Transverse colon (tissue), 4 donors: ENCODE measurements around the gene CARD10. TPM values are rescaled to one million over a fixed set of nuclear protein-coding genes. Genes with fewer than 3 reads are reported as not detected.

Experiments
- DNase-seq: peaks from one replicate; pipeline ENCODE4 v3.0.0-alpha.2; 2019
- H3K27ac ChIP-seq, 4 donors: fragments of 200-600 bp; sonication (generic); 2 replicates each; pipeline ENCODE4 v1.5.1; 2016 to 2018; ENCODE audit warnings: inconsistent platforms in 4 of 4
- H3K27me3 ChIP-seq: fragments of 200-600 bp; sonication (generic); 2 replicates; pipeline ENCODE4 v1.5.1; 2017; ENCODE audit warnings: inconsistent platforms
- H3K36me3 ChIP-seq, 4 donors: fragments of 200-600 bp; sonication (generic); 2 replicates each; pipeline ENCODE4 v1.5.1; 2017 to 2019; ENCODE audit warnings: inconsistent platforms in 4 of 4
- H3K4me1 ChIP-seq, 4 donors: fragments of 200-600 bp; sonication (generic); 2 replicates each; pipeline ENCODE4 v1.5.1; 2017 to 2020; ENCODE audit warnings: inconsistent platforms in 4 of 4
- H3K4me3 ChIP-seq, 4 donors: fragments of 200-600 bp; sonication (generic); 1 replicate in 1 of 4; 2 replicates in 3 of 4; pipeline versions ENCODE4 v1.5.1 to v1.6.1; 2017 to 2019; ENCODE audit warnings: inconsistent platforms in 4 of 4
- H3K9me3 ChIP-seq, 2 donors: fragments of 200-600 bp; sonication (generic); 2 replicates each; pipeline ENCODE4 v1.5.1; 2017 to 2019; ENCODE audit warnings: inconsistent platforms in 2 of 2
- CTCF ChIP-seq, 5 experiments: fragments of 200-600 bp in 3 of 5; fragments of 450-650 bp in 2 of 5; sonication (generic) in 3 of 5; IDR thresholded peaks; 1 replicate in 2 of 5; 2 replicates in 3 of 5; pipeline ENCODE4 v1.5.1; 2016 to 2017; ENCODE audit warnings: antibody characterized with exemption in 5 of 5, inconsistent platforms in 3 of 5, mild to moderate bottlenecking in 2 of 5, moderate library complexity in 1 of 5
- EP300 ChIP-seq: sonication (generic); formaldehyde crosslinking; IDR thresholded peaks from one replicate; pipeline ENCODE4 v1.6.1; 2017; ENCODE audit warnings: antibody characterized with exemption, low read depth
- POLR2A ChIP-seq: fragments of 450-650 bp; IDR thresholded peaks from one replicate; pipeline ENCODE4 v1.6.1; 2016; ENCODE audit warnings: antibody characterized with exemption, mild to moderate bottlenecking, moderate library complexity
- POLR2AphosphoS5 ChIP-seq, 3 donors: sonication (generic); formaldehyde crosslinking; IDR thresholded peaks; one replicate each; pipeline ENCODE4 v1.6.1; 2016; ENCODE audit warnings: antibody characterized with exemption in 3 of 3
- WGBS, 2 donors: methylation state at CpG; one replicate each; pipeline ENCODE4 v1.1.5; 2018; ENCODE audit warnings: low coverage in 1 of 2; 5-methylcytosine and 5-hydroxymethylcytosine counted together
- in situ Hi-C, 4 donors: fragments of 200-750 bp; cut with MboI; loops; one replicate each; pipeline versions ENCODE4 v1.15.0 to v1.15.1; 2017; ENCODE audit warnings: low sequenced_read_pairs in 3 of 4, low pct_ligation_motif_present in 1 of 4, low pct_unique_long_range_greater_than_20kb in 1 of 4
- intact Hi-C: fragments of 100-400 bp; cut with DNase I; formaldehyde crosslinking; loops from one replicate; pipeline ENCODE4 v1.15.1; 2023; ENCODE audit warnings: low total_unique reads
- total RNA-seq, 4 donors: library from RNA; depleted of rRNA; stranded (reverse); fragments of >200 nt; gene quantifications; one replicate each; pipeline ENCODE4 v1.1.0, GENCODE V29; 2016

CARD10 gene
- total RNA-seq, 4 donors from 2014 or later, result 46.3 to 166 (median 60.9) TPM

GRCh38 chr22:37487129-37487528 is 32.1 kb downstream of the CARD10 start:
- Histone ChIP-seq H3K4me1 (peaks cover 0 to 23% (median 13%) of the 10 kb centered on the region in 4 donors), H3K27me3 (no peaks in the 10 kb centered on the region), H3K36me3 (no peaks in the 10 kb centered on the region), H3K9me3 (no peaks in the 10 kb centered on the region), H3K27ac (peak overlapping the region in 2 of 4 donors; percentile 70), H3K4me3 (no peak overlapping the region)
- WGBS, 2 donors, result 81 to 85% methylated on average over 6 to 10 of the region's 10 CpGs
- in situ Hi-C loops (no loop called here), intact Hi-C loops (no loop called here)
- DNase-seq, result no peak
- no peak for TF ChIP-seq POLR2AphosphoS5 (IDR thresholded peaks at IDR 0.05)
- no peak for TF ChIP-seq POLR2A
- no peak for TF ChIP-seq CTCF (IDR thresholded peaks at IDR 0.05)
- no peak for TF ChIP-seq EP300

- peak; percentile 84 for DNase-seq
- peaks cover 0 to 23% (median 13%) of the 10 kb centered on the region in 4 donors for H3K4me1 ChIP-seq
- H3K36me3 ChIP-seq, result no peaks in the 10 kb centered on the region
- peak within 1 kb of the TSS; percentile 70 to 79 (median 74) for H3K27ac ChIP-seq
- intact Hi-C loops (no loop called here), in situ Hi-C loops (no loop called here)
- H3K9me3 ChIP-seq, result no peaks in the 10 kb centered on the region
- TF ChIP-seq POLR2AphosphoS5 (IDR thresholded peaks at IDR 0.05) (peak in 1 of 3 donors; percentile 34), POLR2A (no peak), EP300 (no peak), CTCF (IDR thresholded peaks at IDR 0.05) (no peak)
- H3K27me3 ChIP-seq, result no peaks in the 10 kb centered on the region
- 6% methylated on average over 19 of the region's 24 CpGs; no CpG with 5 or more reads in 1 of the 2 donors for WGBS, 2 donors
- peak within 1 kb of the TSS in 3 of 4 donors; percentile 16 to 52 (median 34) for H3K4me3 ChIP-seq
Observed at GRCh38 chr22:37486224-37486845, 32.9 kb downstream of the CARD10 start, which contains the start of gene MFNG. Gene MFNG, minus strand, starts transcription at chr22:37486384. Its CDS starts 207 bp downstream, at chr22:37486177.

DNA sequence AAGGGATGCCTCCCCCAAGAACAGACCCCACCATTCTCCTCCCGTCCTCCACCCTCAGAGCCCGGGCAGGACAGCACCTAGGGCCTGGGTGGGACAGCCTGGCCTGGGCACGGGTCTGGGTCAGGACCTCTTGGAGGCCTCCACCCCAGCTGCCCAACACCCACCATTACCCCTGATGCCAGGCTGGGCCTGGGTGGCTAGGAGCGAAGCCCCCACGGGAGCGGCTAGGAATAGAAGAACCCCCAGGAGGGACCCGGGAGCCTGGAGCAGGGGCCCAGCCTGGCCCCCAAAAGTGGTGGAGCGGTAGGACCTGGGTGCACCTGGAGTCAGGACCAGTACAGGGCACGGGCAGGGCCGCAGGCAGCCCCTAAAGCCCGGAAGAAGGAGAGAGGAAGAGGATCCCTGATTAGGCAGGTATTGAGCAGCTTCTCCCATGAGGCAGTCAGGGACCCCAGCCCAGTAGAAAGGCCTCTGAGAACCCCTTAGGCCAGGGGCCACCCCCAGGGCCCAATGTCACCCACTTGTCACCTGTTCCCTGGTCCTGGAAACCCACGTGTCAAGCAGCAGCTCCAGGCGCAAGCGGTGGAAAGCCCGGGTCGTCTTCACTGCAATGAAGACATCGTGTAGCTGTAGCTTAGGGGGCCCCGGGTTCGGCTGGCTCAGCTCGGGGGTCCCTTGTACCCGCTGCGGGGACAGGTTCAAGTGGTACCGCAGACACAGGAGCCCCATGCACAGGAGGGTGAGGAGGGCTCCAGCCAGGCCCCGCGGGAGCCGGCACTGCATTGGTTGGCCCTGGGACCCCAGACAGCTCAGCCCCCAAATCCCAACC is 33.6 kb downstream of the CARD10 start:
- H3K36me3 ChIP-seq, result no peaks in the 10 kb centered on the region
- TF ChIP-seq POLR2AphosphoS5 (IDR thresholded peaks at IDR 0.05), result no peak
- no peak for TF ChIP-seq CTCF (IDR thresholded peaks at IDR 0.05)
- no peak for TF ChIP-seq EP300
- no peak for TF ChIP-seq POLR2A
- intact Hi-C loops (no loop called here), in situ Hi-C loops (no loop called here)
- H3K9me3 ChIP-seq, result no peaks in the 10 kb centered on the region
- no peak for DNase-seq
- H3K27me3 ChIP-seq, result no peaks in the 10 kb centered on the region
- peaks cover 0 to 23% (median 13%) of the 10 kb centered on the region in 4 donors for H3K4me1 ChIP-seq
- peak overlapping the region in 3 of 4 donors; percentile 16 to 52 (median 34) for H3K4me3 ChIP-seq
- WGBS, 2 donors, result 0 to 50% methylated on average over 1 to 26 of the region's 26 CpGs
- peak overlapping the region; percentile 70 to 79 (median 74) for H3K27ac ChIP-seq
